Hematopoietic multipotent progenitor cell treated with erythropoietin and hydrocortisone succinate and interleukin-3 and kit ligand, for 4 days (in vitro differentiated cells): Measurements from ENCODE around the gene SV2A.
"Not testable (repeated sequence)": the region's sequence is repeated elsewhere in the genome, so short reads cannot be mapped to it uniquely, and the experiment has no call there.

ENCODE experiments used
- DNase-seq: peaks from one replicate; pipeline ENCODE4 v3.0.0-alpha.2; 2015

Gene SV2A

DNA sequence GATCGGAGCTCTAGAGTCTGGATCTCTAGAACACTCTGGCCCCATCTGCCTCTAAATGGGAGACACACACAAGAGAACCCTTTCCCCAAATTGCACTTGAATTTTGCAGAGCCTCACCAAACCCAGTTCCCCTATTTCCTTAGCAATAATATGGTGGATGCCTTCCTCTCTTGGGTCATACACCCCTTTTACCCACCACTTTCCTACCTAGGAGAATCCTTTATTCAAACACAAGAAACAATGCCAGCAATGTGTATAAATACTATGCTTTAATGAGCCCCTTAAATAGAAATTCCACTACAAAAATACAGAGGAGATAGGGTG lies 10.7 kb upstream of the SV2A start:
- DNase-seq = no peak

- peak; percentile 98 for DNase-seq
Observed at GRCh38 chr1:149927563-149928400, 10.1 kb upstream of the SV2A start, which contains the start of gene SF3B4. Gene SF3B4, minus strand, starts transcription at chr1:149927803. Its CDS starts 44 bp downstream, at chr1:149927759.

DNA sequence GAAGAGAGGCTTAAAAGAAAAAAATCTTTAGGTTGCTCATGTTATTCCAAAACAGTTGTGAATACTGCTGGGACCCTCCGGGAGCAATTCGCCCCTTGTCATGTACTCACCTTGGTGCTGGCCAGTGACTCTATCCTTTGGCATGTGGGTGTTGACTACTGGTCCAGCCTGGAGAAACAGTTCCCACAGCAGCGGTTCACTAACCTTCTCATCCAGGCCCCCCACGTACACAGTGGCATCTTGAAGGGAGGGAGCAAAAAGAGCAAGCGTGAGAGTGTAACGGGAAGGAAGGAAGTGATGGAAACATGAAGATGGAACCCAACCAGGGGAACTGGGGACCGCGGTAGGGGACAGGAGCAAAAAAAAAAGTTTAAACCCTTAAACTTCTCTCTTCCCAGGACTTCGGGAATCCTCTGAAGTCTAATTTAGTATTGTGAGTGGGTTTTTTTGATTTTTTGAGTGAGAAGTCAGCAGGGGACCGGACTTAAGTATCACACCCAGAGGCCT lies 9.5 kb upstream of the SV2A start:
- DNase-seq = no peak

GRCh38 chr1:149926296-149926695 lies 8.7 kb upstream of the SV2A start:
- DNase-seq = no peak

- no peak for DNase-seq
Observed at GRCh38 chr1:149925751-149926150, 8.1 kb upstream of the SV2A start.

DNA sequence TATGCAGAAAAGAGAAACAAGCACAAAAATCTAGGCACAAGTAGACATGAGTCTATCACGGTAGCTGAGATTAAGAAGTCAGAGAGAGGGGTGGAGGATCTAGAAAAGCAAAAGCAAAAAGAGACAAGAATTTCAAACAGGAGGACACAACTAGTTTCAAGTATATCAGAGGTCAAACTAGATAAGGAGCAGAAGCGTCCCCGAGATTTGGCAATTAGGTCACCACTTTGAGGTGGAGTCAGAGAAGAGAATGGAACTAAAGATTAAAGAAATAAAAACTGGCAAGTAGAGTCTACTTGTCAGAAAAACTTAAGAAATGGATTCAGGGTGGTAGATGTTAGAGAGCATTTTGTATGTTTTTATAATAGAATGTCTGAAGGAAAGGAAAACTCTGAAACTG lies 7.7 kb upstream of the SV2A start:
- peak; percentile 31 for DNase-seq

DNA sequence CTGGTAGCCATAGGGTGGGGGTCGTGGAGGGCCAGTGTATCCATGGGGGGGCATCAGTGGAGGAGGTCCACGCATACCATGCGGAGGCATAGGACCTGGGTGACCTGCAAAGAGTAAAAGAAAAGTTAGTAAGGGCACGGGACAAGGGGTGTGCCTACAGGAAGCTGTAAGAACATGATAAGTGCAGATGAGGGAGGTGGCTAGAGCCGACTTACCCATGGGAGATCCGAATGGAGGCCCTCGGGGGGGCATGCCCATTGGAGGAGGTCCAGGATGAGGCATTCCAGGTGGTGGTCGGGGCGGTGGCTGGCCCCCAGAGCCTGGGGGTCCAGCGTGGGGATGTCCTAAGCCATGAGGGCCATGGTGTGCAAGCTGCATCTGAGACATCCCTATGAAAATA lies 6.0 kb upstream of the SV2A start:
- DNase-seq = peak; percentile 79

GRCh38 chr1:149916898-149917252 lies 769 bp downstream of the SV2A start:
- no peak for DNase-seq

- peak; percentile 58 for DNase-seq
Observed at GRCh38 chr1:149916193-149916897, 1.3 kb downstream of the SV2A start.

GRCh38 chr1:149915429-149916192 lies 2.0 kb downstream of the SV2A start:
- DNase-seq = peak; percentile 46

DNA sequence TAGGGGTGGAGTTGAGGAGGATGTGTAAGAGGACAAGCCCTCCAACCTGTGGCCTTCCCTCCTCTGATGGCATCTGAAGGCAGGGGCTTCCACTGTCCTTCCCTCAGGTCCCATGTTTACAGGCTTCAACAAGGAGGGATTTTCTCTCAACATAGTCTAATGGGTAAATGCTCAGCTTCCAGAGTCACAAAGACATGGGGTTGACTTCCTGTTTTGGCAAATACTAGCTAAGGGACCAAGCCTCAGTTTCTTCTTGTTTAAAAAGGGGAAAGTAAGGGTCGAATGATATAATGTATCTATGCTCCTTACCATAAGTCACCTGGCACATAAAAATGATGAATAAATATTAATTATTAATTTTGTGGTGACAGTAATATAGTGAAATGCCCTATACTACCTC lies 3.1 kb downstream of the SV2A start:
- no peak for DNase-seq

- DNase-seq = peak; percentile 72
Observed at GRCh38 chr1:149906570-149907075, 11.0 kb downstream of the SV2A start.

GRCh38 chr1:149903836-149904491 lies 13.7 kb downstream of the SV2A start:
- DNase-seq = no peak

GRCh38 chr1:149899460-149900284 lies 18.0 kb downstream of the SV2A start, which contains the start of gene BOLA1:
Gene BOLA1, plus strand, starts transcription at chr1:149899568. Its CDS starts 492 bp downstream, at chr1:149900060.
- DNase-seq = peak; percentile 96

GRCh38 chr1:149896575-149896974 lies 21.1 kb downstream of the SV2A start:
- DNase-seq = no peak

GRCh38 chr1:149888999-149889289 lies 28.7 kb downstream of the SV2A start:
- no peak for DNase-seq

DNA sequence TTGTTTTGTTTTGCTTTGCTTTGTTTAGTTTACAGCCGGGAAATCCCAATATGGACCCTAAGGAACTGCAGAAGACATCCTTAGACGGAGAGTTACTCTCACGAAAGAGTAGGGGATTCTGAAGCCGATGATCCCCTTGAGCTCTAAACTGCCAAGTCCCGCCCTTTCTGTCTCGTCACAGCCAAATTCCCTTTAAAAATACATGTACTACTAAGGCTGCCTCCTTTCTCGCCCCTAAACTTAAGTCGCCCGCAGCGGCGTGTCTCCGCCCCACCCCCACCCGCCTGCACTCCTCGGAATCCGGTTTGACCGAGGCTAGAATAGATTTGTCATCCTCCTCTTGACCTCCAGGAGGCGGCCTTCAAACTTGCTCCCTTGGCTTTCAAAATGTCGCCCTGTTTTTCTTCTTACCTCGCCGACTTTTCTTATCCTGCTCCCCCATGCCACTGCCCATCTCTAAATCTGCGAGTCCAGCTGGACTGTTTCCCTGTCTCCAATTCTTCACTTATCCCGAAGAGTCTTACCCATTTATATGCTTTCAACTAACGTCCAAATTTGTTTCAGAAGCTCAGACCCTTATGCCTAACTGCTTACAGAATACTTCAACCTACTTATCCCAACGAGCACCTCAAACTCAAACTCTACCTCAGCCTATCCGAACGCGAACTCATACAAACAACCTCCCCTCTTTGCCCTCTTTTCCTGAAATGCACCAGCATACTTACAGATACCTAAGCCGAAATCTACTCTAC lies 29.2 kb downstream of the SV2A start:
- peak; percentile 98 for DNase-seq

DNA sequence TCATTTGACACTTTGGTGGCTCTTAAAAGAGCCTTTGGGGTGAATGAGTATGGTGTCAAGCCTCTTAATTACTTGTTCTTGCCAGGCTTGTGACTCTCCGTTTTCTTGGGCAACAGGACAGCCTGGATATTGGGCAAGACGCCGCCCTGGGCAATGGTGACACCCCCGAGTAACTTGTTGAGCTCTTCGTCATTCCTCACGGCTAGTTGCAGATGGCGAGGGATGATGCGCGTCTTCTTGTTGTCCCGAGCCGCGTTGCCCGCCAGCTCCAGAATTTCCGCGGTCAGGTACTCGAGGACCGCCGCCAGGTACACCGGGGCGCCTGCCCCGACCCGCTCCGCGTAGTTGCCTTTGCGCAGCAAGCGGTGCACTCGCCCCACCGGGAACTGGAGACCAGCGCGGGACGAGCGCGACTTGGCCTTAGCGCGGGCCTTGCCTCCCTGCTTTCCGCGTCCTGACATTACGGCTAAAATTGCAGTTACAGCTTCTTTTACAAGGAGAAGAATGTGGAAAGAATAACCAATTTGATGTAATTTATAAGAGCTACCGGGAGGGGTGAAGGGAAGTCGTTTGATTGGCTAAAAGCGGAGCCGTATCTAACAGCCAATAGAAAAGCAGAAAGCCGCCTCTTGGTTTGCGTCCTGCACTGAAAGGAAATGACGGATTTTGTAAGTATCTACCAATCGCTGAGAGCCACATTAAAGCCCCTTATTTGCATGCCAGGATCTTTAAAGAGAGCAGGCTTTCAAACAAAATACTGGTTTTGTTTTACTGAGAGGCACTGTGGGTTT lies 30.0 kb downstream of the SV2A start:
- DNase-seq = peak; percentile 99

DNA sequence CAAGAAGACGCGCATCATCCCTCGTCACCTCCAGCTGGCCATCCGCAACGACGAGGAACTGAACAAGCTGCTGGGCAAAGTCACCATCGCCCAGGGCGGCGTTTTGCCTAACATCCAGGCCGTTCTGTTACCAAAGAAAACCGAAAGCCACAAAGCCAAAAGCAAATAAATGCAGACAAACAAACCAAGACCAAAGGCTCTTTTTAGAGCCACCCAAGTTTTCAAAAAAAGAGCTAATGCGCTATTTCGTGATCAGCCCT lies 30.5 kb downstream of the SV2A start:
- not testable (repeated sequence) for DNase-seq

- DNase-seq = peak; percentile 99
Observed at GRCh38 chr1:149886396-149887195, 31.0 kb downstream of the SV2A start.
